ENCODE data around the gene PLA2G15. TPM values are rescaled to one million over a fixed set of nuclear protein-coding genes. Genes with fewer than 3 reads are reported as not detected.
A peak's percentile ranks its signal among the peaks of the same experiment; 100 is the strongest.

PLA2G15 gene, protein sequence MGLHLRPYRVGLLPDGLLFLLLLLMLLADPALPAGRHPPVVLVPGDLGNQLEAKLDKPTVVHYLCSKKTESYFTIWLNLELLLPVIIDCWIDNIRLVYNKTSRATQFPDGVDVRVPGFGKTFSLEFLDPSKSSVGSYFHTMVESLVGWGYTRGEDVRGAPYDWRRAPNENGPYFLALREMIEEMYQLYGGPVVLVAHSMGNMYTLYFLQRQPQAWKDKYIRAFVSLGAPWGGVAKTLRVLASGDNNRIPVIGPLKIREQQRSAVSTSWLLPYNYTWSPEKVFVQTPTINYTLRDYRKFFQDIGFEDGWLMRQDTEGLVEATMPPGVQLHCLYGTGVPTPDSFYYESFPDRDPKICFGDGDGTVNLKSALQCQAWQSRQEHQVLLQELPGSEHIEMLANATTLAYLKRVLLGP
- total RNA-seq (9.4 TPM), polyA plus RNA-seq (10 to 100 TPM in 1 of 4 donors, 1 to 10 TPM in 3; 7.5 to 10.3 (median 8.8) TPM)

DNA sequence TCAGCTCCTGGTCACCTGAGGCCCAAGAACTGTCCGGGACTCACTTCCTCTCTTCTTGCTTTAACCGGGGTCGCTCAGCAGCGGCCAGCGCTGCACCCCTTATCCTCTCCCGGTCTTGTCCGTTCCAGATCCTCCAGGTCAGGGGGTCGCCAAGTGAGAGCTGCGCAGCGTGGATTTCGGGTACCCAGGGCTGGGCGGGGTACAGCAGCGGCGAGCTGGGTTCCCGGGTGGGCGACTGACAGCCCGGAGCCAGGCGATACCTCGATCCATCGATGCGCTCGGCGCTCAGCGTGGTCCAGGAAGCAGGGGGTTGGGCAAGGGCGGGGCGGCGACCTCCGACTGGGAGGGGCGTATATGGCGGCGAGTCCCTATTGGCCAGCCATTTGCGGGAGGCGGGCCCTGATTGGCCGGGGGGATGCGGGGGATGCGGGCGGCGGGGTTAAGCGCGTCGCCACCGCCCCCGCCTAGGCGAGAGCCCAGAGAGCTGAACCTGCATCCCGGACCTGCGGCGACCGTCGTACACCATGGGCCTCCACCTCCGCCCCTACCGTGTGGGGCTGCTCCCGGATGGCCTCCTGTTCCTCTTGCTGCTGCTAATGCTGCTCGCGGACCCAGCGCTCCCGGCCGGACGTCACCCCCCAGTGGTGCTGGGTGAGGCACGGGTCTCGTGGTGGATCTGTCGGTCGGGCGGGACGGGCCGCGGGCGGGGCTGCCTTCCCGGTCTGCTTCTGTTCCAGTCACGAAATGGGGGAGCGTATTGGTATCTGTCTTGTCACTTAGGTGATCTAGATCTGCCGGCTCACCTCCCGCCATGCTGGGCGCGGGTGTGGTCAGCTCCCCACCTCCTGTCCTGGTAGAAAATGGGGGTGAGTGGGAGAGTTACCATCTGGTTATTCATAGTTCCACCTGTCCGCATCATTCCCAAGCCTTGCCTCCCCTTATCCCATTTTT is at the start of gene PLA2G15:
PLA2G15 (plus strand) TSS at position 471 of the 951 bp plus-strand sequence; CDS start at position 525, 54 bp downstream.
- H3K4me1 Mint-ChIP-seq, result peaks cover 0 to 37% (median 23%) of the 10 kb centered on the region in 4 donors
- no peaks in the 10 kb centered on the region for H3K9me3 Mint-ChIP-seq
- H3K36me3 Mint-ChIP-seq, result peaks cover 2% of the 10 kb centered on the region
- H3K36me3 ChIP-seq (ENCODE audit: control insufficient read depth, insufficient read depth, low read length), result peaks cover 6% of the 10 kb centered on the region
- ATAC-seq (ENCODE audit: low read depth in 2 of 2), result peak; percentile 96 to 97
- peak within 1 kb of the TSS; percentile 94 to 98 (median 97) for H3K4me3 Mint-ChIP-seq
- DNase-seq, result peak; percentile 94 to 97 (median 95)
- H3K27ac Mint-ChIP-seq, result peak within 1 kb of the TSS; percentile 49 to 95 (median 91)
- H3K27me3 Mint-ChIP-seq, result no peaks in the 10 kb centered on the region
- peak within 1 kb of the TSS; percentile 81 for H3K4me3 ChIP-seq (ENCODE audit: low read depth, low read length)
- peaks cover 23% of the 10 kb centered on the region for H3K4me1 ChIP-seq (ENCODE audit: control insufficient read depth, insufficient read depth, low read length, poor library complexity, severe bottlenecking)
- no peaks in the 10 kb centered on the region for H3K27me3 ChIP-seq (ENCODE audit: control insufficient read depth, insufficient read depth, low read length)
- H3K9me3 ChIP-seq (ENCODE audit: control insufficient read depth in 2 of 2, low read length in 2 of 2), result no peaks in the 10 kb centered on the region
- H3K27ac ChIP-seq (ENCODE audit: insufficient read depth, low read length, poor library complexity, severe bottlenecking), result peak within 1 kb of the TSS; percentile 45

- peak overlapping the region in 1 of 3 donors; percentile 69 for H3K27ac Mint-ChIP-seq
Measured at GRCh38 chr16:68197250-68197649, 47.9 kb upstream of the PLA2G15 start.

GRCh38 chr16:68200088-68200783 is 44.9 kb upstream of the PLA2G15 start:
- peaks cover 13% of the 10 kb centered on the region for H3K36me3 ChIP-seq (ENCODE audit: control insufficient read depth, insufficient read depth, low read length)
- no peaks in the 10 kb centered on the region for H3K27me3 ChIP-seq (ENCODE audit: control insufficient read depth, insufficient read depth, low read length)
- Mint-ChIP-seq H3K9me3 (no peaks in the 10 kb centered on the region), H3K27me3 (no peaks in the 10 kb centered on the region), H3K27ac (peak overlapping the region in 2 of 3 donors; percentile 33 to 83), H3K4me1 (peaks cover 0 to 29% (median 6%) of the 10 kb centered on the region in 4 donors), H3K4me3 (no peak overlapping the region), H3K36me3 (peaks cover 11% of the 10 kb centered on the region)
- ATAC-seq (ENCODE audit: low read depth in 2 of 2) (no peak), DNase-seq (no peak)
- H3K9me3 ChIP-seq (ENCODE audit: control insufficient read depth in 2 of 2, low read length in 2 of 2), result no peaks in the 10 kb centered on the region
- no peak overlapping the region for H3K4me3 ChIP-seq (ENCODE audit: low read depth, low read length)
- H3K27ac ChIP-seq (ENCODE audit: insufficient read depth, low read length, poor library complexity, severe bottlenecking), result no peak overlapping the region
- no peaks in the 10 kb centered on the region for H3K4me1 ChIP-seq (ENCODE audit: control insufficient read depth, insufficient read depth, low read length, poor library complexity, severe bottlenecking)

More at GRCh38 chr16:68197250-68197649, 47.9 kb upstream of the PLA2G15 start:
- H3K36me3 Mint-ChIP-seq, result peaks cover 10% of the 10 kb centered on the region
- no peak overlapping the region for H3K4me3 Mint-ChIP-seq
- Histone ChIP-seq H3K4me1 (ENCODE audit: control insufficient read depth, insufficient read depth, low read length, poor library complexity, severe bottlenecking) (no peaks in the 10 kb centered on the region), H3K27me3 (ENCODE audit: control insufficient read depth, insufficient read depth, low read length) (no peaks in the 10 kb centered on the region), H3K36me3 (ENCODE audit: control insufficient read depth, insufficient read depth, low read length) (peaks cover 35% of the 10 kb centered on the region), H3K4me3 (ENCODE audit: low read depth, low read length) (no peak overlapping the region), H3K27ac (ENCODE audit: insufficient read depth, low read length, poor library complexity, severe bottlenecking) (no peak overlapping the region), H3K9me3 (ENCODE audit: control insufficient read depth in 2 of 2, low read length in 2 of 2) (no peaks in the 10 kb centered on the region)
- ATAC-seq (ENCODE audit: low read depth in 2 of 2) (no peak), DNase-seq (no peak)
- peaks cover 2 to 24% (median 7%) of the 10 kb centered on the region in 4 donors for H3K4me1 Mint-ChIP-seq
- no peaks in the 10 kb centered on the region for H3K9me3 Mint-ChIP-seq
- no peaks in the 10 kb centered on the region for H3K27me3 Mint-ChIP-seq

GRCh38 chr16:68202091-68202519 is 43.1 kb upstream of the PLA2G15 start:
- ATAC-seq (ENCODE audit: low read depth in 2 of 2), result no peak
- Mint-ChIP-seq H3K4me3 (peak overlapping the region in 1 of 4 donors; percentile 4), H3K27me3 (no peaks in the 10 kb centered on the region), H3K4me1 (peaks cover 2 to 35% (median 13%) of the 10 kb centered on the region in 4 donors), H3K9me3 (no peaks in the 10 kb centered on the region), H3K36me3 (peaks cover 11% of the 10 kb centered on the region), H3K27ac (peak overlapping the region in 2 of 3 donors; percentile 66 to 74)
- Histone ChIP-seq H3K4me3 (ENCODE audit: low read depth, low read length) (no peak overlapping the region), H3K9me3 (ENCODE audit: control insufficient read depth in 2 of 2, low read length in 2 of 2) (no peaks in the 10 kb centered on the region), H3K36me3 (ENCODE audit: control insufficient read depth, insufficient read depth, low read length) (peaks cover 13% of the 10 kb centered on the region), H3K27ac (ENCODE audit: insufficient read depth, low read length, poor library complexity, severe bottlenecking) (no peak overlapping the region), H3K27me3 (ENCODE audit: control insufficient read depth, insufficient read depth, low read length) (no peaks in the 10 kb centered on the region), H3K4me1 (ENCODE audit: control insufficient read depth, insufficient read depth, low read length, poor library complexity, severe bottlenecking) (no peaks in the 10 kb centered on the region)
- no peak for DNase-seq

DNA sequence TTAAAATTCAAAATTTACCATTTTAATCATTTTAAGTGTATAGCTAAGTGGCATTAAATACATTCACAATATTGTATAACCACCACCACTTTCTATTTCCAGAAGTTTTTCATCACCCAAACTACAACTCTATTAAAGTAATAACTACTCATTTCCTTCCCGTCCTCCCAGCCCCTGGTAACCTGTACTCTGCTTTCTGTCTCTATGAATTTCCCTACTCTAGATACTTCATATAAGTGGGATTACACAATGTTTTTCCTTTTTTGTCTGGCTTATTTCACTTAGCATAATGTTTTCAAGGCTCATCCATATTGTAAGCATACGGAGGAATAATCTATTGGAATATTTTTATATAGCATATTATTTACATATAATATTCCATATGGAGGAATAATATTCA is 38.9 kb upstream of the PLA2G15 start:
- ATAC-seq (ENCODE audit: low read depth in 2 of 2) (no peak), DNase-seq (no peak)
- Histone ChIP-seq H3K9me3 (ENCODE audit: control insufficient read depth in 2 of 2, low read length in 2 of 2) (no peaks in the 10 kb centered on the region), H3K4me1 (ENCODE audit: control insufficient read depth, insufficient read depth, low read length, poor library complexity, severe bottlenecking) (peaks cover 15% of the 10 kb centered on the region), H3K4me3 (ENCODE audit: low read depth, low read length) (no peak overlapping the region), H3K27me3 (ENCODE audit: control insufficient read depth, insufficient read depth, low read length) (no peaks in the 10 kb centered on the region), H3K36me3 (ENCODE audit: control insufficient read depth, insufficient read depth, low read length) (peaks cover 6% of the 10 kb centered on the region), H3K27ac (ENCODE audit: insufficient read depth, low read length, poor library complexity, severe bottlenecking) (no peak overlapping the region)
- H3K4me1 Mint-ChIP-seq, result peaks cover 8 to 55% (median 21%) of the 10 kb centered on the region in 4 donors
- no peak overlapping the region for H3K4me3 Mint-ChIP-seq
- H3K36me3 Mint-ChIP-seq, result peaks cover 12% of the 10 kb centered on the region
- peak overlapping the region in 1 of 3 donors; percentile 48 for H3K27ac Mint-ChIP-seq
- H3K9me3 Mint-ChIP-seq, result no peaks in the 10 kb centered on the region
- no peaks in the 10 kb centered on the region for H3K27me3 Mint-ChIP-seq

- DNase-seq (no peak), ATAC-seq (ENCODE audit: low read depth in 2 of 2) (no peak)
- no peaks in the 10 kb centered on the region for H3K9me3 Mint-ChIP-seq
- Histone ChIP-seq H3K4me3 (ENCODE audit: low read depth, low read length) (no peak overlapping the region), H3K9me3 (ENCODE audit: control insufficient read depth in 2 of 2, low read length in 2 of 2) (no peaks in the 10 kb centered on the region), H3K36me3 (ENCODE audit: control insufficient read depth, insufficient read depth, low read length) (peaks cover 17% of the 10 kb centered on the region), H3K4me1 (ENCODE audit: control insufficient read depth, insufficient read depth, low read length, poor library complexity, severe bottlenecking) (peaks cover 13% of the 10 kb centered on the region), H3K27ac (ENCODE audit: insufficient read depth, low read length, poor library complexity, severe bottlenecking) (no peak overlapping the region), H3K27me3 (ENCODE audit: control insufficient read depth, insufficient read depth, low read length) (no peaks in the 10 kb centered on the region)
- peaks cover 11% of the 10 kb centered on the region for H3K36me3 Mint-ChIP-seq
- H3K4me1 Mint-ChIP-seq, result peaks cover 22 to 51% (median 27%) of the 10 kb centered on the region in 4 donors
- no peak overlapping the region for H3K4me3 Mint-ChIP-seq
- H3K27ac Mint-ChIP-seq, result peak overlapping the region; percentile 79 to 94 (median 91)
- H3K27me3 Mint-ChIP-seq, result no peaks in the 10 kb centered on the region
Measured at GRCh38 chr16:68214726-68215125, 30.4 kb upstream of the PLA2G15 start.

DNA sequence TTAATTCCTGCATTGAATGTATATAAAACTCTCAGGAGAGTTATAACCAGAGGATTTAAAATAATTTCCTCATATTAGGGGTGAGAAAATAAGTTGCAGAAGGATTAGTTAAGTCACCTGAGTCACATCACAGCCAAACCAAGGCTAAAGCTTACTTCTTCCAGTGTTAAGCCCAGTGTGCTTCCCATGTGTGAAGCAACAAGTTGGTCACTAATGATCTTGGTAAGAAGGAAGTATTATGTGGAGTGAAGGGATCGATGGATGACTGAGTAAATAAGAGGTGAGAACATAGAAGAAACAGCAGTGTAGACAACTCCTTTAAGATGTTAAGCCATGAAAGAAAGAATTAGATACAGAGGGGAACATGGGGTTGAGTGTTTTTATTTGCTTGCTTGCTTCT is 29.9 kb upstream of the PLA2G15 start:
- H3K27ac ChIP-seq (ENCODE audit: insufficient read depth, low read length, poor library complexity, severe bottlenecking), result no peak overlapping the region
- peak overlapping the region; percentile 58 to 91 (median 70) for H3K27ac Mint-ChIP-seq

More for the DNA sequence above, 29.9 kb upstream of the PLA2G15 start:
- Mint-ChIP-seq H3K27me3 (no peaks in the 10 kb centered on the region), H3K9me3 (no peaks in the 10 kb centered on the region), H3K4me1 (peaks cover 22 to 48% (median 27%) of the 10 kb centered on the region in 4 donors), H3K36me3 (peaks cover 17% of the 10 kb centered on the region), H3K4me3 (no peak overlapping the region)
- Histone ChIP-seq H3K4me3 (ENCODE audit: low read depth, low read length) (no peak overlapping the region), H3K36me3 (ENCODE audit: control insufficient read depth, insufficient read depth, low read length) (peaks cover 19% of the 10 kb centered on the region), H3K4me1 (ENCODE audit: control insufficient read depth, insufficient read depth, low read length, poor library complexity, severe bottlenecking) (peaks cover 9% of the 10 kb centered on the region), H3K27me3 (ENCODE audit: control insufficient read depth, insufficient read depth, low read length) (no peaks in the 10 kb centered on the region), H3K9me3 (ENCODE audit: control insufficient read depth in 2 of 2, low read length in 2 of 2) (no peaks in the 10 kb centered on the region)
- ATAC-seq (ENCODE audit: low read depth in 2 of 2) (no peak), DNase-seq (no peak)

Measured in CD4-positive, CD25-positive, alpha-beta regulatory T cell (primary cell).